ENCODE measurements around the gene BACH1. TPM values are rescaled to one million over a fixed set of nuclear protein-coding genes. Genes with fewer than 3 reads are reported as not detected.
"Not testable (repeated sequence)": the region's sequence is repeated elsewhere in the genome, so short reads cannot be mapped to it uniquely, and the experiment has no call there.

The BACH1 gene
- polyA plus RNA-seq: 47.1 TPM
- long read RNA-seq, donor 1, full-length matches to known transcripts: 6 of 11 reads
- long read RNA-seq, donor 1, partial matches to known transcripts: 5 of 11 reads
- long read RNA-seq, donor 1, other reads (novel, unspliced or antisense): 0 of 11 reads
- long read RNA-seq, donor 2, full-length matches to known transcripts: 7 of 23 reads
- long read RNA-seq, donor 2, partial matches to known transcripts: 16 of 23 reads
- long read RNA-seq, donor 2, other reads (novel, unspliced or antisense): 0 of 23 reads
- long read RNA-seq, donor 3, full-length matches to known transcripts: 6 of 20 reads
- long read RNA-seq, donor 3, partial matches to known transcripts: 14 of 20 reads
- long read RNA-seq, donor 3, other reads (novel, unspliced or antisense): 0 of 20 reads
- long read RNA-seq, donor 4, full-length matches to known transcripts: 2 of 2 reads
- long read RNA-seq, donor 4, partial matches to known transcripts: 0 of 2 reads
- long read RNA-seq, donor 4, other reads (novel, unspliced or antisense): 0 of 2 reads
- long read RNA-seq, donor 5, full-length matches to known transcripts: 2 of 2 reads
- long read RNA-seq, donor 5, partial matches to known transcripts: 0 of 2 reads
- long read RNA-seq, donor 5, other reads (novel, unspliced or antisense): 0 of 2 reads
- long read RNA-seq, donor 6, full-length matches to known transcripts: 5 of 16 reads
- long read RNA-seq, donor 6, partial matches to known transcripts: 11 of 16 reads
- long read RNA-seq, donor 6, other reads (novel, unspliced or antisense): 0 of 16 reads
- long read RNA-seq, donor 7, full-length matches to known transcripts: 2 of 2 reads
- long read RNA-seq, donor 7, partial matches to known transcripts: 0 of 2 reads
- long read RNA-seq, donor 7, other reads (novel, unspliced or antisense): 0 of 2 reads
- long read RNA-seq, donor 8, full-length matches to known transcripts: 5 of 31 reads
- long read RNA-seq, donor 8, partial matches to known transcripts: 26 of 31 reads
- long read RNA-seq, donor 8, other reads (novel, unspliced or antisense): 0 of 31 reads
- long read RNA-seq, donor 9, full-length matches to known transcripts: 3 of 3 reads
- long read RNA-seq, donor 9, partial matches to known transcripts: 0 of 3 reads
- long read RNA-seq, donor 9, other reads (novel, unspliced or antisense): 0 of 3 reads
- long read RNA-seq, donor 10, full-length matches to known transcripts: 7 of 25 reads
- long read RNA-seq, donor 10, partial matches to known transcripts: 18 of 25 reads
- long read RNA-seq, donor 10, other reads (novel, unspliced or antisense): 0 of 25 reads
- long read RNA-seq, donor 11, full-length matches to known transcripts: 3 of 3 reads
- long read RNA-seq, donor 11, partial matches to known transcripts: 0 of 3 reads
- long read RNA-seq, donor 11, other reads (novel, unspliced or antisense): 0 of 3 reads

GRCh38 chr21:29298348-29299045 lies at the start of gene BACH1:
BACH1 (plus strand) TSS chr21:29298922; CDS start chr21:29321281, 22,359 bp downstream.
- WGBS (ENCODE audit: insufficient coverage, low lambda C conversion rate): no CpG with 5 or more reads among the region's 87 CpGs
- Histone ChIP-seq H3K4me3 (ENCODE audit: low read length) (peak within 1 kb of the TSS; percentile 64), H3K36me3 (ENCODE audit: control insufficient read depth, insufficient read depth, low read length) (no peaks in the 10 kb centered on the region), H3K9me3 (ENCODE audit: control insufficient read depth, low read depth, low read length) (peaks cover 12% of the 10 kb centered on the region), H3K4me1 (ENCODE audit: control insufficient read depth, insufficient read depth, low read length) (peaks cover 26% of the 10 kb centered on the region), H3K27me3 (ENCODE audit: control insufficient read depth, insufficient read depth, low read length) (no peaks in the 10 kb centered on the region), H3K27ac (ENCODE audit: low read length) (peak within 1 kb of the TSS; percentile 92)
- DNase-seq: peak; percentile 91

- not testable (repeated sequence) for H3K9me3 ChIP-seq (ENCODE audit: control insufficient read depth, low read depth, low read length); H3K27ac ChIP-seq (ENCODE audit: low read length); H3K4me1 ChIP-seq (ENCODE audit: control insufficient read depth, insufficient read depth, low read length); H3K4me3 ChIP-seq (ENCODE audit: low read length); DNase-seq; H3K36me3 ChIP-seq (ENCODE audit: control insufficient read depth, insufficient read depth, low read length); H3K27me3 ChIP-seq (ENCODE audit: control insufficient read depth, insufficient read depth, low read length)
These were observed 49.4 kb upstream of the BACH1 start for GRCh38 chr21:29249289-29249688.

- no peaks in the 10 kb centered on the region for H3K27me3 ChIP-seq (ENCODE audit: control insufficient read depth, insufficient read depth, low read length)
- no peaks in the 10 kb centered on the region for H3K36me3 ChIP-seq (ENCODE audit: control insufficient read depth, insufficient read depth, low read length)
- WGBS (ENCODE audit: insufficient coverage, low lambda C conversion rate): no CpG with 5 or more reads among the region's 5 CpGs
- H3K27ac ChIP-seq (ENCODE audit: low read length): no peak overlapping the region
- DNase-seq: no peak
- no peak overlapping the region for H3K4me3 ChIP-seq (ENCODE audit: low read length)
- no peaks in the 10 kb centered on the region for H3K4me1 ChIP-seq (ENCODE audit: control insufficient read depth, insufficient read depth, low read length)
- no peaks in the 10 kb centered on the region for H3K9me3 ChIP-seq (ENCODE audit: control insufficient read depth, low read depth, low read length)
These were observed 48.1 kb upstream of the BACH1 start for GRCh38 chr21:29250636-29251035.

GRCh38 chr21:29253861-29254260 lies 44.9 kb upstream of the BACH1 start:
- not testable (repeated sequence) for H3K27ac ChIP-seq (ENCODE audit: low read length); H3K4me3 ChIP-seq (ENCODE audit: low read length); H3K27me3 ChIP-seq (ENCODE audit: control insufficient read depth, insufficient read depth, low read length); DNase-seq; H3K36me3 ChIP-seq (ENCODE audit: control insufficient read depth, insufficient read depth, low read length); H3K4me1 ChIP-seq (ENCODE audit: control insufficient read depth, insufficient read depth, low read length); H3K9me3 ChIP-seq (ENCODE audit: control insufficient read depth, low read depth, low read length)

GRCh38 chr21:29254550-29254949 lies 44.2 kb upstream of the BACH1 start:
- H3K36me3 ChIP-seq (ENCODE audit: control insufficient read depth, insufficient read depth, low read length): no peaks in the 10 kb centered on the region
- H3K9me3 ChIP-seq (ENCODE audit: control insufficient read depth, low read depth, low read length): no peaks in the 10 kb centered on the region
- no peak overlapping the region for H3K27ac ChIP-seq (ENCODE audit: low read length)
- no peaks in the 10 kb centered on the region for H3K27me3 ChIP-seq (ENCODE audit: control insufficient read depth, insufficient read depth, low read length)
- H3K4me3 ChIP-seq (ENCODE audit: low read length): no peak overlapping the region
- DNase-seq: no peak
- no peaks in the 10 kb centered on the region for H3K4me1 ChIP-seq (ENCODE audit: control insufficient read depth, insufficient read depth, low read length)
- 100% methylated on average over 1 of the region's 1 CpG for WGBS (ENCODE audit: insufficient coverage, low lambda C conversion rate)

- H3K36me3 ChIP-seq (ENCODE audit: control insufficient read depth, insufficient read depth, low read length): no peaks in the 10 kb centered on the region
- no peaks in the 10 kb centered on the region for H3K27me3 ChIP-seq (ENCODE audit: control insufficient read depth, insufficient read depth, low read length)
- no peak for DNase-seq
- H3K27ac ChIP-seq (ENCODE audit: low read length): no peak overlapping the region
- H3K4me3 ChIP-seq (ENCODE audit: low read length): no peak overlapping the region
- no peaks in the 10 kb centered on the region for H3K4me1 ChIP-seq (ENCODE audit: control insufficient read depth, insufficient read depth, low read length)
- WGBS (ENCODE audit: insufficient coverage, low lambda C conversion rate): 60% methylated on average over 2 of the region's 7 CpGs
- no peaks in the 10 kb centered on the region for H3K9me3 ChIP-seq (ENCODE audit: control insufficient read depth, low read depth, low read length)
These were observed 42.4 kb upstream of the BACH1 start for GRCh38 chr21:29256126-29256910.

- Histone ChIP-seq H3K9me3 (ENCODE audit: control insufficient read depth, low read depth, low read length) (no peaks in the 10 kb centered on the region), H3K4me3 (ENCODE audit: low read length) (no peak overlapping the region), H3K36me3 (ENCODE audit: control insufficient read depth, insufficient read depth, low read length) (no peaks in the 10 kb centered on the region), H3K27ac (ENCODE audit: low read length) (no peak overlapping the region), H3K4me1 (ENCODE audit: control insufficient read depth, insufficient read depth, low read length) (no peaks in the 10 kb centered on the region), H3K27me3 (ENCODE audit: control insufficient read depth, insufficient read depth, low read length) (no peaks in the 10 kb centered on the region)
- WGBS (ENCODE audit: insufficient coverage, low lambda C conversion rate): 86% methylated on average over 1 of the region's 2 CpGs
- DNase-seq: peak in 1 of 2 donors; percentile 24
These were observed 41.0 kb upstream of the BACH1 start for GRCh38 chr21:29257701-29258100.

GRCh38 chr21:29258626-29259338 lies 39.9 kb upstream of the BACH1 start:
- DNase-seq: no peak
- WGBS (ENCODE audit: insufficient coverage, low lambda C conversion rate): 77% methylated on average over 3 of the region's 5 CpGs
- no peaks in the 10 kb centered on the region for H3K36me3 ChIP-seq (ENCODE audit: control insufficient read depth, insufficient read depth, low read length)
- H3K4me3 ChIP-seq (ENCODE audit: low read length): no peak overlapping the region
- H3K27ac ChIP-seq (ENCODE audit: low read length): no peak overlapping the region
- H3K4me1 ChIP-seq (ENCODE audit: control insufficient read depth, insufficient read depth, low read length): no peaks in the 10 kb centered on the region
- no peaks in the 10 kb centered on the region for H3K27me3 ChIP-seq (ENCODE audit: control insufficient read depth, insufficient read depth, low read length)
- no peaks in the 10 kb centered on the region for H3K9me3 ChIP-seq (ENCODE audit: control insufficient read depth, low read depth, low read length)

GRCh38 chr21:29260461-29260860 lies 38.3 kb upstream of the BACH1 start:
- 100% methylated on average over 1 of the region's 2 CpGs for WGBS (ENCODE audit: insufficient coverage, low lambda C conversion rate)
- no peak for DNase-seq
- no peaks in the 10 kb centered on the region for H3K9me3 ChIP-seq (ENCODE audit: control insufficient read depth, low read depth, low read length)
- H3K27me3 ChIP-seq (ENCODE audit: control insufficient read depth, insufficient read depth, low read length): no peaks in the 10 kb centered on the region
- H3K4me1 ChIP-seq (ENCODE audit: control insufficient read depth, insufficient read depth, low read length): no peaks in the 10 kb centered on the region
- no peak overlapping the region for H3K27ac ChIP-seq (ENCODE audit: low read length)
- H3K36me3 ChIP-seq (ENCODE audit: control insufficient read depth, insufficient read depth, low read length): no peaks in the 10 kb centered on the region
- no peak overlapping the region for H3K4me3 ChIP-seq (ENCODE audit: low read length)
